Measurements from ENCODE around the gene KNL1. TPM values are rescaled to one million over a fixed set of nuclear protein-coding genes. Genes with fewer than 3 reads are reported as not detected.

The KNL1 gene
- total RNA-seq, 1 donor from 2014 or later = 3.0 TPM

DNA sequence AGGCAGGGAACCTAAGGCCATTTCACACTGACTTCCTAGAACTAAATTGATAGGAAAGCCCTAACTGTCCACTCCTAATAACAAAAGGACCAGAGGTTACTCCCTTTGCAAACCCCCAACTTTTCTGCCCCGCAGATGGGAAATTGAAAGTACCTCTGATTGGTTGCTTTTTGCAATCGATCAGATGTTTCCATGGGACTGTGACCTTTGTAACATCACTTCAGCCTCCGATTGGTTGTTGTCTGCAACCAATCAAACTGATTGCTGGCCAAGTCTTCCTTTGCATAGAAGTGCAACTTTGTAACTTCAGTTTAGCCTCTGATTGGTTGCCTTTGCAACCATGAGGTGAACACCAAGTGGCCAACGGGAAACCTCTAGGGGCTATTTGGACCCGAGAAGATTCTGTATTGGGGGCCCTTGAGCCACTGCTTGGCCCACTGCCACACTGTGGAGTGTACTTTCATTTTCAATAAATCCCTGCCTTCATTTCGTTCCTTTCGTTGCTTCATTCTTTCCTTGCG is 11.3 kb upstream of the KNL1 start:
- DNase-seq (ENCODE audit: low read depth) = peak; percentile 59

DNA sequence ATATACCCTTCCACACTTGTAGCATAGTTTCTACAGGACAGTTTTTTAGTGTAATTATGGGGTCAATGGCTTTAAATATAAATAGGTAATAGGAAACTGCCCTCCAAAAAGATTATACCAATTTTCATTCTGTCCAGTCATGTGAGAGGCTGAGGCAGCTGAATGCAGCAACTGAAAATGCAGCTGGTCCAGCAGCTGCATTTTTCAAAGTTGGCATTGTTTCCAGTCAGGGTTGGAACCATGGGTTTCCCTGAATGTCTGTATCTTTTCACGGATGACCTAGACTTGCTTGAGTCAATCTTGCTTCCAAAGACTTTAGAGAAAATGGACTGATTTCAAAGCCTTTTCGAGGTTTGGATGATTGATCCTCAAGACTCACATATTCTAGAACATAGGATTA is 9.9 kb upstream of the KNL1 start:
- peak; percentile 88 for DNase-seq (ENCODE audit: low read depth)

DNA sequence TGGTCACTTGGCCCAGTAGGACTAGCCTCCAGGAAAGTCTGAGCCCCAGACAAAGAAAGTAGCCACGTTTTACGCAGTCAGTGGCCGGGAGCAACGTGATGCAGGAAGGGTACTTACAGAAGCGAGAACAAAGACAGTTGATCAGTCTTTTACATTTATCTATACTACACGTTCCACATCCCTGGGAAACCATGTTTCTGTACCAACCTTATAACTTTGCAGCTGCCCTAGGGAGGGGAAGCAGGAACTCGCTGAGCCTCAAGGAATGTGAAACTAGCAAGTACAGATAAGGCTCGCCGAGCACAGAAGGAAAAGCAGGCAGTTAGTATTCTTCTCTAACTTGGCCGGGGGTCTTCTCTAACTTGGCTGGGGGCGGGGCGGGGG is 3.4 kb upstream of the KNL1 start:
- DNase-seq (ENCODE audit: low read depth) = no peak

DNA sequence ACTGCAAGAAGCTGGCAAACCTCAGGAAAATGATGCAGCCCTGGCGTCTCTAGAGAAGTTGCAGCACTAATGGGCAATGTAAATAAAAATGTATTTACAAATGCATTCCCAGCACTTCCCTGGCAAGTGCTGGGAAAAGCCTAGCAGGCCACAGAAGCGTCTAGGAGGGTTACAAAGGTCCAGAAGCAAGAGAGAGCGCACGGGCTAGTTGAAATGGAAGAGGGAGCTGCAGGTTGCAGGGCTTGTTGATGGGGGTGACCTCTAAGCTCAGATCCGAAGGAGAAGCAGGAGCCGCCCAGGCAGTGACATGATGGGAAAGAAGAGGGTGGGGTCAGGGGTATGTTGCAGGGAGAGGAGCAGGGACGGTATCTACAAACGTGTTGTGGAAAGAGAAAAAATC is 2.7 kb upstream of the KNL1 start:
- no peak for DNase-seq (ENCODE audit: low read depth)

DNA sequence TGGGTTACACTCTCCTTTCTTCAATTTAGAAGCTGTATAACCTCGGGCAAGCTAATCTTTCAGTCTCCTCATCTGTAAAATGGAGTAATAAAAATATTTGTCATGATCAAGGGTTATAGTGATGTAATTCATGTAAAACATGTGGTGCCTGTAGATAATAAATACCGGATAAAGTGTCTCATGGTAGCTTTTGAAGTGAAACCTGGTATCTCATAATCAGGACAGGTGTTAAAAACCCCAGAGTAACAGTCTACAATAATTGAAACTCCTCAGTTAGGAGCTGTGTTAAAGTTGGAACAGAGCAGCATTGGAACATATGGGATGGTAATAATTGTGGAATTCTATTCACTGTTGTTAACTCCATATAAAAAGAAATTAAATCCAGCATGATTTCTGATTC is 884 bp upstream of the KNL1 start:
- DNase-seq (ENCODE audit: low read depth) = no peak

DNA sequence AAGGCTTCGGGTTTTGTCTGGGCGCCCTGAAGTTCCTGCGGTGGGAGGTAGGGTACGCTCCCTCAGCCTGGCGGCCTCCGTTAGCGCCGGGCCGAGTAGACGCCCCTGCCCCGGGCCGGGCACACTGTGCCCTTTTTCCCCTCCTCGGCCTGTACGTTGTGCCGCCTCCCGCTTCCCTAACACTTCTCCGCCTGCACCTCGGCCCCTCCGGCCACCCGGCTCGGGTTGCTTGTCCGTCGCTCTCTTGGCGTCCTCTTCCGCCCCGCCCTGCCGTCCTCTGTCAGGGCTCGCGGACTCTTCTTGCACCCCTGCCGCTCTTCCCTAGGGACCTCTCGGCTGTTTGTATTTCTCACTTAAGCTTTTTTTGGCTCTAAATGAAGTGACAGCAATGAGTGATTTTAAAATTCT is 384 bp downstream of the KNL1 start:
- DNase-seq (ENCODE audit: low read depth) = peak; percentile 79

DNA sequence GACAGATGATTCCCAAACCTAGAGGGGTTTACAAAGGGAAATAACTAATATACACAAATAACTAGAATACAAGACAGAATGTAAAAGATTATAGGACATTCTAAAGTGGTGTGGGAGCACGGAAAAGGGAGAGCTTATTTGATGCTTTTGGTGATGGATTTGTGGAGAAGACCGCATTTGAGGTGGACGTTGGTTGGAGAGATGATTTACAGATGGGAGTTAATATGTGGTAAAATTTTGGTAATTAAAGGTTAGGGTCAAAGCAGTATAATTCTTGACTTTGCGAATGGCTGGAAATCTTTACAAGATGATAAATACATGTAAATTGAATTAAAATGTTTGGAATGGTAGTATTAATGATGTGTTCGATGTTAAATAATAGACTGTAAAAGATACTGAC is 1.2 kb downstream of the KNL1 start:
- DNase-seq (ENCODE audit: low read depth) = no peak

DNA sequence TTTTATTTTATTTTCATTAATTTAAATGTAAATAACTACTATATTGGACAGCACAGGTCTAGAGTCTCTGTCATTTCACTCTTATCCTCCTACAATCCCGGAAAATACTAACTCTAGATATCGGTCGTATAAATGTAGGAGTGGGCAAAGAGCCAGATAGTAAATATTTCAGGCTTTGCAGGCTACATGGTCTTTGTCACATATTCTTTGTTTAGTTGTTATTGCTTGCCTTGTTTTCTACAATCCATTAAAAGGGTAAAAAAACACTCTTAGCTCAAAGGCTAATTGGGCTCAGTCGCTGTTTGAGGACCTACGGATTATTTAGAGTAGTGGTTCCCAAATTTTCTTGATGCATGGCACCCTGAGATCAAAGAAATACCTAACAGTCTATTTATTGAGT is 1.7 kb downstream of the KNL1 start:
- DNase-seq (ENCODE audit: low read depth) = no peak

DNA sequence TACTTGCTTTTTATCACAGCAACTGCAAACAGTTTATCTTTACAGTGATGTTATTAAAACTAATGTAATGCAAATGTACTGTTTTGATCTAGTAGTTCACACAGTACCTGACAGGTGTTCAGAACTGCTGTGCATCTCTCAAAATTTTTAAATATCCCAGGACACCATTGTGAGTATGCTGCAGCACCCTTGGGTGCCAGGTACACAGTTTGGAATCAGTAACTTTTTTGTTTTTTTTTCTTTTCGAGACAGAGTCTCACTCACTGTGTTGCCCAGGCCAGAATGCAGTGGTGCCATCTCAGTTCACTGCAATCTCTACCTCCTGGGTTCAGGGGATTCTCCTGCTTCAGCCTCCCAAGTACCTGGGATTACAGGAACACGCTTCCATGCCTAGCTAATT is 3.0 kb downstream of the KNL1 start:
- DNase-seq (ENCODE audit: low read depth) = no peak

DNA sequence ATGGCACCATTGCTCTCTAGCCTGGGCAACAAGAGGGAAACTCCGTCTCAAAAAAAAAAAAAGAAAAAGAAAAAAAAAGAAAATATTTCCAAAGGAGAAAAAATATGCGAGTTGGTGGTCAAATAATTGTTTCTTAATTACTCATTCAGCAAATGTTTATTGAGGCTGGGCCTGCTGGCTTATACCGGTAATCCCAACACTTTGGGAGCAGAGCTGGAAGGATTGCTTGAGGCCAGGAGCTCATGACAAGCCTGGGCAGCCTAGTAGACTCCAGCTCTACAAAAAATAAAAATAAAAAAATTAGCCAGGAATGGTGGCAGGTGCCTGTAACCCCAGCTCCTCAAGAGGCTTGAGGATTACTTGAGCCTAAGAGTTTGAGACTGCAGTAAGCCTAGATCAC is 4.1 kb downstream of the KNL1 start:
- DNase-seq (ENCODE audit: low read depth) = no peak

DNA sequence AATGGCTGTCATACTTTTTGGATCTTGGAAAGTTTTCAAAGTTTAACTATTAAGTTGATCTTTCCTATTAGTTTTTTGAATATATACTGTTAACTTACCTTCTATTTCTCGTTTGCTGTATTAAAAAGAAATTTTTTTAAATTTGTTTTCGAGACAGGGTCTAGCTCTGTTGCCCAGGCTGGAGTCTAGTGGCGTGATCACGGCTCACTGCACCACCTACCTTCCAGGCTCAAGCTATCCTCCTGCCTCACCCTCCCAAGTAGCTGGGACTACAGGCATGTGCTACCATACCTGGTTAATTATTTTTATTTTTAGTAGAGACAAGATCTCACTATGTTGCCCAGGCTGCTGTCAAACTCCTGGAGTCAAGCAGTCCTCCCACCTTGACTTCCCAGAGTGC is 4.6 kb downstream of the KNL1 start:
- DNase-seq (ENCODE audit: low read depth) = no peak

DNA sequence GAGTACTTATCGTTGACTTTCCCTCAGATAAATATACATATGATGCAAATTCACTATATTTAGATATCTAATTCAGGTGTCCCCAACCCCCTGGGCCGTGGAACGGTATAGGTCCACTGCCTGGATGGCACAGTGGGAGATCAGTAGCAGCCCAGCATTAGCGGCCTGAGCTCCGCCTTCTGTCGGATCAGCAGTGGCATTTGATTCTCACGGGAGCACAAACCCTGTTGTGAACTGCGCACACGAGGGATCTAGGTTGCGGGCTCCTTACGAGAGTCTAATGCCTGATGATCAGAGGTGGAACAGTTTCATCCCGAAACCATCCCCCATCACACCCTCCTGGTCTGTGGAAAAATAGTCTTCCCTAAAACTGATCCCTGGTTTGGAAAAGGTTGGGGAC is 6.9 kb downstream of the KNL1 start:
- no peak for DNase-seq (ENCODE audit: low read depth)

DNA sequence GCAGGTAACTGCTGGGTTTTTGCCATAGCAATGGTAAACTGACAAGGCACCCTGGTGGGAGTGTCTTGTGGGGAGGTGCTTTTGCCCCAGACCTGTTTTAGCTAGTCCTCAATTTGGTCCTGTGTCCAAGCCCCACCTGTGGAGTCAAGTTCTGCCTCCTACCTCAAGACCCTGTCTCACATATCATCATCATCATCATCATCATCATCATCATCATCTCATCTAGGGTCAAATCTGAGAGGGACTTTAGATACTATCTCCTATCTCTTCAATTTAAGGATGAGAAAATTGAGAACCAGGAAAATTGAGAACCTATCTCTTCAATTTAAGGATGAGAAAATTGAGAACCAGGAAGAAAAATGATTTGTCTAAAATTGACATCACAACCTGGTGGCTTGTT is 9.9 kb downstream of the KNL1 start:
- no peak for DNase-seq (ENCODE audit: low read depth)

DNA sequence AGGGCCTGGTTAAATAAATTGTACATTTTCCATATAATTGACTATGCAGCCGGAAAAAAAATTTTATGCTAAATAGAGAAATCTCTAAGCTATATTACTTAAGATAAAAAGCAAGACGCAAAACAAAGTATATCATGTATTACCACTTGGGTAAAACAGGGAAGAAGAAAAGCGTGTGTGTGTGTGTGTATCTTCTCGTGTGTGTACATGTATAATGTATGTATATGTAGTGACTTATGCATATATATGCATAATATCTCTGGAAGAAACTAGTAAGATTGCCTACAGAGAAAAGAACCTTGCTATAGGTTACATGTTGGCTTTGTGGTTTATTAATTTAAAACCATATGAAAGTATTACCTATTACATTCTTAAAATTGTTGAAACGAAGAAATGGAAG is 19.0 kb downstream of the KNL1 start:
- DNase-seq (ENCODE audit: low read depth) = no peak

DNA sequence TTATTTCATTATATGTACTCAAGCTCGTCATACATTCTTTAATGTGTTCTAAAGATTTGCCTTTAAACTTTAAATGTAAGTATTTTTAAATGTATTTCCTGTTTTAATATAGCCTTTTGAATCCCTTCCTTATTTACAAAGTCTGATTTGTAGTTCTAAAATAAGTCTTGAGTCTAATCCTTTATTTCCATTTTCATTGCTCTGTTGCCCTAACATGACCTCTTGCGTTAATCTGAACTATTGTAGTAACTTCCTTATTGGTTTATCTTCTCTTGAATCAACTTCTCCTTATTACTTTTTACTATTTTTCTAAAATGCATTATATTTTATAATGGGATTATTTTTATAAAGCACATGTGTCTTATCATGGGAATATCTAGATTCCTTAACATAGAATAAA is 24.0 kb downstream of the KNL1 start:
- DNase-seq (ENCODE audit: low read depth) = no peak

DNA sequence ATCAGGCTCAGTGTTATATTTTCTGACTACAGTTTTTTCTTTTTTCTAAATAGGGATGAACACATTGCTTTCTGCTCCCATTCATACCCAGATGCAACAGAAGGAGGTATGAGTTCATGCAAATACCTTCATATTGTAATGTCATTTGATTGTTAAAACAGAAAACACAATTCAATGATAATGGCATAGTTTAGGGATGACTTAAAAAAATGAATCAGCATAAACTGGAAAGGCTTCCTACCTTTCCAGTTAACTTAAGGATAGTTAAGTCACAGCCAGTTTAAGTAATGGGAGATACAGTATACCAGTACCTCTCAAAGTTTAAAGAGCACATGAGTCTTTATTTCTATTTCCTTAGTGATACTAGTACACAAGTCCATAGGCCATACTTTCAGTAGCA is 24.9 kb downstream of the KNL1 start:
- no peak for DNase-seq (ENCODE audit: low read depth)

DNA sequence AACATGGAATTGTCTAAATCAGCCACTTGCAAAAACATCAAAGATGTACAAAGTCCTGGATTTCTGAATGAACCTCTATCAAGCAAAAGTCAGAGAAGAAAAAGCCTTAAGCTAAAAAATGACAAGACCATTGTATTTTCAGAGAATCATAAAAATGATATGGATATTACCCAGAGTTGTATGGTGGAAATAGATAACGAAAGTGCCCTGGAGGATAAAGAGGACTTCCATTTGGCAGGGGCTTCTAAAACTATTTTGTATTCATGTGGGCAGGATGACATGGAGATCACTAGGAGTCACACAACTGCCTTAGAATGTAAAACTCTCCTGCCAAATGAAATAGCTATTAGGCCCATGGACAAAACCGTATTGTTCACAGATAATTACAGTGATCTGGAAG is 29.3 kb downstream of the KNL1 start:
- no peak for DNase-seq (ENCODE audit: low read depth)

DNA sequence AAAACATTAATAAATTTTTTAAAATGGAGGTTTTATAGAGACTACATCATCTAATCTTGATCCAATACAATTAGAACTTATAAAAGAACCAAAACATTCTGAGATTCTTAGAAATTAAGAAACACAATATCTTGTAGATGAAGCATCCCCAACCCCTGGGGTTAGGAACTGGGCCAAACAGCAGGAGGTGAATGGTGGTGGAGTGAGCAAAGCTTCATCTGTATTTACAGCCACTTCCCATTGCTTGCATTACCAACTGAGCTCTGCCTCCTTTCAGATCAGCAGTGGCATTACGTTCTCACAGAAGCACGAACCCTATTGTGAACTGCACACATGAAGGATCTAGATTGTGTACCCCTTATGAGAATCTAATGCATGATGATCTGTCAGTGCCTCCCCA is 36.3 kb downstream of the KNL1 start:
- DNase-seq (ENCODE audit: low read depth) = no peak

DNA sequence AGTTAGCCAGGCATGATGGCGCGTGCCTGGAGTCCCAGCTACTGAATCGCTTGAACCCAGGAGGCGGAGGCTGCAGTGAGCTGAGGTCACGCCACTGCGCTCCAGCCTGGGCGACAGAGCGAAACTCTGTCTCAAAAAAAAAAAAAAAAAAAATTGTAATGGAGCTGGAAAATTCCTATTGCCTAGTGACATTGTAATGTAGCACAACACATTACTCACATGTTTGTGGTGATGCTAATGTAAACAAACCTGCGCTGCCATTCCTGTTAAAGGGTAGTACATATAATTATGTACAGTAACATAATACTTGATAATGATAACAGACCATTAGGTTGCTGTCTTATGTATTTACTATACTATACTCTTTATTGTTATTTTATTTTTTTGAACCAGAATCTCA is 39.1 kb downstream of the KNL1 start:
- DNase-seq (ENCODE audit: low read depth) = no peak

DNA sequence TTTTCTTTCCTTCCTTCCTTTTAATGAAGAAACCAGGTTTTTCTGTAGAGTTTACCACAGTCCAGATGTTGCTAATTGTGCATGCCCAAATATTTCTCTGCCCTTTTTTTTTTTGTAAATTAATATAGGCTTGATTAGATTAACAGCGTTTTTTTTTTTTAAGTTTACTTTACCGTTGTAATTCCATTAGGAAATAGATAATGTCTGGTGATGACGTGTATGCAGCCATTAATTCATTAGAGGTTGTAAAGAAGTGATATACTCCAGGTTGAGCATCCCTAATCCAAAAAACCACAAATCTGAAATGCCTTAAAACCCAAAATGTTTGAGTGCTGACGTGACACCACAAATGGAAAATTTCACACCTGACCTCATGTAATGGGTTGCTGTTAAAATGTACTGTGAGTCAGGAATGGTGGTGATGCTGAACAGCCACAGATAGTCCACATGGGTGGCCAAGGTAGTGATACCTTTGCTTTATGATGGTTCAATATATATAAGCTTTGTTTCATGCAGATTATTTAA is 43.2 kb downstream of the KNL1 start:
- DNase-seq (ENCODE audit: low read depth) = no peak

DNA sequence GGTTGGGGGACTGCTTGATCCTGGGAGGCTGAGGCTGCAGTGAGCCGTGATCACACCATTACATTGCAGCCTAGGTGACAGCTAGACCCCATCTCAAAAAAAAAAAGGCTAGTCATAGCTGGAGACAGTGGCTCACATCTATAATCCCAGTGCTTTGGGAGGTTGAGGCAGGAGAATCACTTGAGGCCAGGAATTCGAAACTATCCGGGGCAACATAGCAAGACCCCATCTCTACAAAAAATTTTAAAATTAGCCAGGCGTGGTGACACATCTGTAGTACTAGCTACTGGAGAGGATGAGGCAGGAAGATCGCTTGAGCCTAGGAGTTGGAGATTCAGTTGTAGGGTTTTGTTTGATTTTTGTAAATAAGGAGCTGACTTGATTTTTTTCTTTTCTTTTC is 45.6 kb downstream of the KNL1 start:
- DNase-seq (ENCODE audit: low read depth) = no peak

DNA sequence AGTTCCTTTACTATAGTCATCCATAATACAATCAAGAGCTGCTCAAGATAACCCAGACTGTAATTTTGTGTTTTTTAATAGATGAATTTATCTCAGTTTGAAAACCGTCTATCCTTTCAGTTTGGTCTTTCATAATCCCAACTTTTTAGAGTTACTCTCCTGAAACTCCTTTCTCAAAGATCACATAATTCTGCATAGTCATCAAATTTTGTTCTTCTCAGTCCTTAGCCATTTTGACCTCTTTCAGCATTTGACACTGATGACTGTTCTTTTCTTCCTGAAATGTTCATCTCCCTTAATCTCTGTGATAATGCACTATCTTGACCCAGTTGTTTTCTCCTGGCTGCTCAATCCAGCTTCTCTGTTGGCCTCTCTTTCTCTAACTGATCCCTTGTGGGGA is 53.5 kb downstream of the KNL1 start:
- no peak for DNase-seq (ENCODE audit: low read depth)

DNA sequence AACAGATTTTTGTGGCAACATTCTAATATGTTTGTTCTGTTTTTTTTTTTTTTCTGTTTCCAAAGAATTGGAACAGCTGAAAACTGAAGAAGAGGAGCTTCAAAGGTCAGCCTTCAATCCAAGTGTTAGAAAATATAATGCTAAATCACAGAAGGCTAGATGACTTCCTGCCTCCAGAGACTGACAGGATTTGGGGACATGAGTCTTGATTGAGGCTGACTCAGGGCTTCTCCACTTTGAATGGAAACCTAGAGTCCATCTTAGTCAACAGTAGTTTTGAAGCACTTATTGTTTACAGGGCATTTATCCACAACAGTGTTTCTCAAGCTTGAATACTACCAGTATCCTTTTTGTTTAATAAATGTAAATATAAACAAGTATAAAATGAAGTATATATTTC is 56.4 kb downstream of the KNL1 start:
- DNase-seq (ENCODE audit: low read depth) = no peak

DNA sequence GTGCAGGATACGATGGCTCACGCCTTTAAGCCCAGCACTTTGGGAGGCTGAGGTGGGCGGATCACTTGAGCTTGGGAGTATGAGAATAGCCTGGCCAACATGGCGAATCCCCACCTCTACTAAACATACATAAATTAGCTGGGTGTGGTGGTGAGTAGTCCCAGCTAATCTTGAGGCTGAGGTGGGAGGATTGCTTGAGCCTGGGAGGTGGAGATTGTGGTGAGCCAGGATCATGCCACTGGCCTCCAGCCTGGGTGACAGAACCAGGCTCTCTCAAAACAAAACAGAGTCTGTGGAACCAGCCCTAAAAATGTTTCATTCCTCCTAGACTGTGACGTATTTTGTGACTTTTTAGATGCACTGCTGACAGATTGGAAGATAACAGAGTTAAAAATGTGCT is 66.6 kb downstream of the KNL1 start:
- no peak for DNase-seq (ENCODE audit: low read depth)
